Fibroblast of skin of right quadriceps (primary cell): Measurements from ENCODE around the gene PINLYP.
"Not testable (repeated sequence)": the region's sequence is repeated elsewhere in the genome, so short reads cannot be mapped to it uniquely, and the experiment has no call there.

Experiments
- DNase-seq: peaks from one replicate; pipeline ENCODE4 v3.0.0-alpha.2; 2013

The PINLYP gene

GRCh38 chr19:43586346-43586745 is 10.7 kb downstream of the PINLYP start:
- DNase-seq = no peak

- DNase-seq = not testable (repeated sequence)
Measured at GRCh38 chr19:43587029-43587428, 11.4 kb downstream of the PINLYP start.

GRCh38 chr19:43589277-43589676 is 13.7 kb downstream of the PINLYP start:
- no peak for DNase-seq

GRCh38 chr19:43589678-43590077 is 14.1 kb downstream of the PINLYP start:
- no peak for DNase-seq

GRCh38 chr19:43591904-43592772 is 16.5 kb downstream of the PINLYP start:
- DNase-seq = no peak

- no peak for DNase-seq
Measured at GRCh38 chr19:43592800-43593350, 17.3 kb downstream of the PINLYP start.

GRCh38 chr19:43594081-43594697 is 18.6 kb downstream of the PINLYP start:
- no peak for DNase-seq

- DNase-seq = peak; percentile 50
Measured at GRCh38 chr19:43594710-43595604, 19.4 kb downstream of the PINLYP start.

GRCh38 chr19:43595605-43595998 is 20.0 kb downstream of the PINLYP start:
- no peak for DNase-seq

- DNase-seq = peak; percentile 99
Measured at GRCh38 chr19:43595999-43596841, 20.6 kb downstream of the PINLYP start, which contains the start of the genes IRGQ and ZNF576. IRGQ (minus strand) TSS chr19:43596134; CDS start chr19:43595338, 796 bp downstream. ZNF576 (plus strand) TSS chr19:43596595; CDS start chr19:43597109, 514 bp downstream.

GRCh38 chr19:43596842-43597461 is 21.4 kb downstream of the PINLYP start:
- DNase-seq = no peak

GRCh38 chr19:43597876-43598275 is 22.3 kb downstream of the PINLYP start:
- DNase-seq = no peak

- DNase-seq = no peak
Measured at GRCh38 chr19:43598445-43599240, 23.0 kb downstream of the PINLYP start.

- DNase-seq = no peak
Measured at GRCh38 chr19:43599635-43600295, 24.2 kb downstream of the PINLYP start.

- not testable (repeated sequence) for DNase-seq
Measured at GRCh38 chr19:43600326-43600725, 24.7 kb downstream of the PINLYP start.

- no peak for DNase-seq
Measured at GRCh38 chr19:43605875-43606568, 30.4 kb downstream of the PINLYP start.

GRCh38 chr19:43606569-43607229 is 31.1 kb downstream of the PINLYP start:
- no peak for DNase-seq
